Skeletal muscle cell (primary cell): ENCODE measurements around the gene AGAP1.
"Not testable (repeated sequence)": the region's sequence is repeated elsewhere in the genome, so short reads cannot be mapped to it uniquely, and the experiment has no call there.

Experiments
- DNase-seq: peaks from one replicate; pipeline ENCODE4 v3.0.0-alpha.2; 2010; ENCODE audit warnings: low read depth
- H3K4me3 ChIP-seq: 2 replicates; pipeline ENCODE4 v1.5.1; 2011; ENCODE audit warnings: low read depth, mild to moderate bottlenecking, control low read depth, low read length, moderate library complexity

The AGAP1 gene

DNA sequence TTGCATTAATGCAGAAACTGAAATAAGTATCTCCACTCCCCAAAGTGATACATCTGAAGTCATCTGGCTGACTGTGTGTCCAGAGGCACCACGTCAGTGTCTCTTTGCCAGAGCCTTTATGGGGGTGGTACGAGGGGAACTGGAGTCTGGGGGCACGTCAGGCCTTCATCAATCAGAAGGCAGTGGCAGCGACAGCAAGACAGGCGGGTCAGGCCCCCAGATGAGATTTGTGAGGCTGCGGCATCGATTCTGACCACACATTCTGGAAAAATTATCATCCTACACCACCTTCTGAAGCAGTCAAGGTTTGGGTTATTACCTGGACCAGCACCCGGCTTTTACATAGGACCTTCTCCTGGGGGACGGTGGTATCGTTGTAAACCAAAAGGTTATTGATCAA lies 450.7 kb downstream of the AGAP1 start:
- no peak overlapping the region for H3K4me3 ChIP-seq
- DNase-seq = no peak

DNA sequence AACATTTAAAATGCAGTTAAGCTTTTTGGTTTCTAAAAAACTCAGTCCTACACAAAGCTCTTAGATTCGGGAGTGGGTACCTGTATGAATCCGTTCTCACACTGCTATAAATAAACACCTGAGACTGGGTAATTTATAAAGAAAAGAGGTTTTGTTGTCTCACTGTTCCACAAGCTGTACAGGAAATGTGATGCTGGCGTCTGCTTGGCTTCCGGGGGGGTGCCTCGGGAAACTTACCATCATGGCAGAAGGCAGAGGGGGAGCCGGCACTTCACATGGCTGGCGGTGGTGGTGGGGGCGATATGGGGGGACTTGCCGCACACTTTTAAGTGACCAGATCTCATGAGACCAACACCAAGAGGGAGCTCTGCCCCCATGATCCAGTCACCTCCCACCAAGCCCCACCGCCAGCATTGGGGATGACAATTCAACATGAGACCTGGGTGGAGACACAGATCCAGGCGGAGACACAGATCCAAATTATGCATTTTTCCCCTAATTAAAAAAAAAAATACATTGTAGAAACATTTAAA lies 451.8 kb downstream of the AGAP1 start:
- no peak for DNase-seq
- no peak overlapping the region for H3K4me3 ChIP-seq

DNA sequence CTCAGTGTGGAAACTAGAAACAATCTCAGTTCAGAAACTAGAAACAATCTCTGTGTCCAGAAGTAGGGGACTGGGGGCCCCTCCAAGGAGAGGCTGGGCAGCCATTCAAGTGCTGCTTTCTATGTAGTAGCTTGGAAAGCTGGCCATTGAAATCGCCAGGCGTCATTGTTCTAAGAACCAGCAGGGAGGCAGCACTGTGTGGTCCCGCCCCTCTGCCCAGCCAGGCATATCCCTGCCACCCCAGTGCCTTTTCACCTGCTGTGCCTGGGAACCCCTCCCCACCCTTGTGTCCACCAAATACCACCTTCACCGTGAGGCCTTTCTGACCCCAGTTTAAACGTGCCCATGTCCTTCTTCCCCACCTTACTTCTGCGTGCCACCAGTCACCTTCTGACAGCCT lies 452.7 kb downstream of the AGAP1 start:
- no peak for DNase-seq
- H3K4me3 ChIP-seq = no peak overlapping the region

DNA sequence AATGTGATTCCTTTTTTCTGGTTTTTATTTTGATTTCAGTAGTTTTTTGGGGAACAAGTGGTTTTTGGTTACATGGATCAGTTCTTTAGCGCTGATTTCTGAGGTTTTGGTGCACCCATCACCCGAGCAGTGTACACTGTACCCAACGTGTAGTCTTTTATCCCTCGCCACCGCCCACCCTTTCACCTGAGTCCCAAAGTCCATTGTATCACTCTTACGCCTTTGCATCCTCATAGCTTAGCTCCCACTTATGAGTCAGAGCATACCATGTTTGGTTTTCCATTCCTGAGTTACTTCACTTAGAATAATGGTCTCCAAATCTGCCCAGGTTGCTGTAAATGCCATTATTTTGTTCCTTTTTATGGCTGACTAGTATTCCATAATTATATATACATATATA lies 453.2 kb downstream of the AGAP1 start:
- H3K4me3 ChIP-seq, DNase-seq: not testable (repeated sequence)

DNA sequence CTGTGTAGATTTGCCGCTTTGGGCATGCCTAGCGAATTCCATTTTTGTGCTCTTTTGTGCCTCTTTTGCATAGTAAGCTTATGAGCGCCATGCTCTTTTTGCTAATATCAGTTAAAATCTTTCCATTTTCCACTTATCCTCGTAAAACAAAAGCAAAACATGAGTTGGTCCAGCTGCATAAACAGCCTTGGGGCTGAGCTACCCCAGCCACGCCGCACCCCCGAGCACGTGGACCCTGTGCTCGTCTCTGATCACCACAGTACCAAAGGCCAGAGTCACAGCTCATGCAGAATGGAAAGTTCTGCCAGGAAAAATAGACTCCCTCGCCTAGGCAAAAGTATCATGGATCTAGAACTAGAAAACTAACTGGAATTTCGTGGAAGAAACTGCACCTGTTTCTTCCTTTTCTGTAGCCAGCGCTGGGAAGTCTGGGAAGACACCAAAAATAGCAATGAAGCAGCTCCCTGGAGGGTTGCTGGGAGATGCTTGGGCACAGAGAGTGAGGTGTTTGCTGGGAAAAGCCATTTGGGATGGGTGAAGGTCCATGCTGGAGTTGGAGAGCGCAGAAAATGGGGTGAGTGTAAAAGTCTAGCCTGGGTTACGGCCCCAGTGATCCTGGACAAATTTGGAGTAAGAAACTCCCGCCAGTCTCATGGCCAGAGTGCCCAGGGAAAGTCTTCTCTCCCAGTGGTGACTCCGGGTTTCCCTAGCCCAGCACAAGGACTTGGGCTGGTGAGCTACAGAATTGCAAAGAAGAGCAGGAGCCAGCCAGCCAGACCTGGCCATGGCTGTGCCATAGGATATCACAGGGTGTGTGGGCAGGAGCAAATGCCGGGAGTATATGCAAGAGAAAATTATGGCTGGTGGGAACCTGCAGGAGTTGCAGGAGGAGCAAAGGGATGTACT lies 456.0 kb downstream of the AGAP1 start:
- DNase-seq = no peak
- H3K4me3 ChIP-seq = no peak overlapping the region

DNA sequence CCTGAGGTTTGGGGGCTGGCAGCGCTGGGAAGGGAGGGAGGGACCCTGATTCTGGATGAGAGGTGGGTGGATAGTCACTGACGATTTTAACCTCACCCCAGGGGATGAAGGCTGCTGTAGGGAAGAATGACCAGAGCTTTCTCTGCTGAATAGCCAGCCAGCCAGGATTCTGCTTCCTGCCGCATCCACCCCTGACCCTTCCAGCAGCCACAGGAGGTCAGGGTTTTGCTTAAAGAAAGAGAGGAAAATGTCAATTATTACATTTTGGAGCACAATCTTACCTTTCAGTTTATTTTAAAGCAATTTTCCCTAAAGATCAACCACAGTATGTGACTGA lies 456.6 kb downstream of the AGAP1 start:
- no peak for DNase-seq
- no peak overlapping the region for H3K4me3 ChIP-seq

DNA sequence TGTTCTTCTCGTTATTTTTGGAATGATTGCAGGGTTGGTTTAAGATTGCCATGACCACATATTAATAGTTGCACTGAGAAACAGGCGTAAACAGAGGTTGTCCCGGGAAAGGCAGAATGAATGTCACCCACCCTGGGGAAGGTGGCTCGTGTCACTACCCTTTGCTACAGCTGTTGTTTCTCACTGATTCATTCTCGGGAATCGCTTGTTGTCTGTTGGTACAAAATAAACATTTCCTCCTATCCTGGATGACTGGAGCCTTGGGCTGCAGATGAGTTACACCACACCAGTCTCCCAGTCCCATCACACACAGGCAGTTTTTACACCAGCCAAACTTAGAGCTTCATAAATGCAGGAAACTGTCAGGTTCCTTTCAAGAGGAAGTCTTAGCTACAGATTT lies 457.6 kb downstream of the AGAP1 start:
- H3K4me3 ChIP-seq = no peak overlapping the region
- no peak for DNase-seq

DNA sequence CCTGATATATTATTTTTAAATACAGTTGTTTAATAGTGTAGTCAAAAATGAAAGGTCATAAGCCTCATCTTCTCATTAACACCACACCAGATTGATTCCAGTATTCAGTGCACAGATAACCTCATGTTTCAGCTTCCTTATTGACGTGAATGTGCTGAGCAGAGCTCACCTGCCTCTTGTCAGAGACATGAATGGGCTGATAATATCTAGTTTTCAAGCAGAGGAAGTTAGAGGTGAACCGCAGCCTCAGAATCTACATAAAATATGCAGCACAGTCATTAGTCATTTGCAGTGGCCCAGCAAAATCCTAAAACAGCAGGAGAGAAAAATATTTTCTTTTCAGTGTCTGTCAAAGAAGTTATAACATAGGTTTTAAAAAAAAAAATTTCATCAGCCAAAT lies 458.1 kb downstream of the AGAP1 start:
- DNase-seq = no peak
- no peak overlapping the region for H3K4me3 ChIP-seq

DNA sequence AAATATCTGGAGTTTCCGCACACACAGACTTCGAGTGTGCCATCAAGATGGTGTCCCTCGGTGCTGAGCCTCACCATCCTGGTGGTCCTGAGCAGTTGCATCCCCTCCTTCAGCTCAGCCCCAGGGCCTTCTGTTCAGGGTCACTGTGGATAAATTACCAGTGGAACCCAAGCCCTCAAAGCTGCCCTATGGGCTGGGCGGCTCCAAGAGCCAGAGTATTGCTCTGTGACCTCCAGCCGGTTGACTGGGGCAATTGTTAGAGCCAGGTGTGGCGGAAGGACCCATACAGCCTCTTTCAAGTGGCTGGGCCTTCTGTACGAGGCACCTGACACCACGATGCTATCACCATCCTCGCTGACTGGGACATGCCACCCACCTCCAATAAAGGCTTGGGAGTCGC lies 458.9 kb downstream of the AGAP1 start:
- DNase-seq = no peak
- H3K4me3 ChIP-seq = no peak overlapping the region

DNA sequence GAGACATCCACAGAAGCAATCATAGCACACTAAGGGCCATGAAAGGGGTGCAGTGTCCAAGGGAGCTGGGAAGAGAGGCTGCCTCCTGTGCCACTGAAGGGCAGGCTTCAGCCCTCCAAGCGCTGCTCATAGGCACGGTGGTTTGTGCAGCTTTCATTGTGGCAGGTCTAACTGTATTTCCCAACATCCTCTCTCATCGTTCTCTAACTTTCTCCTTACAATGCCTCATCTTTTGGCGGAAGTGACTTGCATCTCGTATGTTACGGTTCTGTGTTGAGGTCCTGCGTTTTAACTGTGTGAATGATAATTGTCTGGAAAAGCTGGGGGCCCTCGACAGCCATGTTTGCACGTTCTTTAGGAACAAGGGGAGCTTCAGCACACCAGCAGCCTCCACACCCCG lies 460.4 kb downstream of the AGAP1 start:
- H3K4me3 ChIP-seq = no peak overlapping the region
- no peak for DNase-seq

DNA sequence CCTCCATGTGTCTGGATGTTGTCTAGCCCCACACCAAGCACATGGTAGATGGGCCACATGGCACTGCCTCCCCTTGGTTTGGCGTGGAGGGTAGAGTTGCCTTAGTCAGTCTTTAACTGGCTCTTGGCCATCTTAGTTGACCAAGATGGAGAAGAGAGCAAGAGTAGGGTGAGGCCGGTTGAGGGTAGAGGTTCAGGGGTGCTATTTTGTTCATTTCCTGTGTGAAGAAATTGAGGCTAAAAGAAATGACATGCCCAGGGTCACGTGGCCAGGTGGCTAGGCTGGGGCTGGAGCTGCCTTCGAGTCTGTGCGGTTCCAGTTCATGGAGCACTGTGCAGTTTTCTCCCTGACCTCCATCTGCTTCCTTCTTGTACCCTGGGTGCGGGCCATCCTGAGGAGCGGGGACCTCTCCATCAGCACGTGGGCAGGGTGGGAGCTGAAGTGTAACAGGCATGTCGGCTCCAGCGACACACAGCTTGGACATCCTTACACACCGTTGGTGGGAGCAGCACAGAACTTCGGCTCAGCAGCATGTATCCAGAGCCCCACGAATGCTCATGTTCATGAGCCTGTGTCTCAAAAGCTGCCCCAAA lies 461.1 kb downstream of the AGAP1 start:
- H3K4me3 ChIP-seq = no peak overlapping the region
- no peak for DNase-seq

DNA sequence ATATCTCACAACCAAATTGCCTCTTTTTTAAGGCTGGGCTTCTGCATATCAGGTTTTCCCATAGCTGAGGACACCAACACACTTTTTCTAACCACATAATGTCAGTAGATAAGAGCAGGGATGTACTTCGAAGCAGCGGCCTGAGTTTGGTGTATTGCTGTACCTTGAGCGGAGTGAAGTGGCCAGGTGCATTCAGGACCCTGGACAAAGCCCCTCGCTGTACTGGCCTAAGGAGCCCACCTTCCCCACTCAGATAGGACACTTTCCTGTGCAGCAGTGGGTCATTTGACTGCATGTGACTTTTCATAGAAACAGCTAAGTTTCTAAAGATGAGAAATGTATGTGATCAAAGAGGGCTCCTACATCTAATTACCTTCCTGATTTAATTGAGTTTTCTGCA lies 461.8 kb downstream of the AGAP1 start:
- DNase-seq = no peak
- H3K4me3 ChIP-seq = no peak overlapping the region

DNA sequence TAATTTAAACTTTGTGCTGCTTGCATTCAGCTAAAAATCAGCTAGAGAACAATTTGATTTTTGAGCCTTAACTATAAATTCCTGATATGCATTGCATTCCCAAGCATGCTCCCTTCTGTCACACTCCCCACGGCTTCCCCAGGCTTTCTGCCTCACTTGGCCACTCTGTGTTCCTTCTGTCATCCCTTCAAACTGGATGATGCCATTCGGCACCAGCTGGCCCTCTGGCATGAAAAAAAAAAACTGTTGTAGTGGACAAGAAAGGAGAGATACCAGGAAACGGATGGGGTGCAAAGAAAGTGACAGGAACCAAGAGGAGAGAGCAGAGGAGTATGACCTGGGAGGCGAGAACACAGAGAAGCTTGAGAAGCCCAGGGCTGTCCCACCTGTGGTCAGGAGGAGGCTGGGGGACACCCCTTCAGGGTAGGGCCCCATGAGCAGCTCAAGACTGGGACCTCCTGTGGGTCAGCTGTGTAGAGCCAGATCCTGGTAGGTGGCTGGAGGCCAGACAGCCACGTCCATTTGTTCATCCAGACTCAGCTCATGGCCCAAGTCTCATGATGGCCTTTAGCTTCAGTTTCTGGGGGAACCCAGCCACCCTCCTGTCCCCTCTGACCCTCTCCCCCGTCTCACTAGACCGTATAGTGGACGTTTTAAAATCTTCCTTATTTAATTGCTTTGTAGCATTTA lies 462.6 kb downstream of the AGAP1 start:
- DNase-seq = no peak
- H3K4me3 ChIP-seq = no peak overlapping the region

DNA sequence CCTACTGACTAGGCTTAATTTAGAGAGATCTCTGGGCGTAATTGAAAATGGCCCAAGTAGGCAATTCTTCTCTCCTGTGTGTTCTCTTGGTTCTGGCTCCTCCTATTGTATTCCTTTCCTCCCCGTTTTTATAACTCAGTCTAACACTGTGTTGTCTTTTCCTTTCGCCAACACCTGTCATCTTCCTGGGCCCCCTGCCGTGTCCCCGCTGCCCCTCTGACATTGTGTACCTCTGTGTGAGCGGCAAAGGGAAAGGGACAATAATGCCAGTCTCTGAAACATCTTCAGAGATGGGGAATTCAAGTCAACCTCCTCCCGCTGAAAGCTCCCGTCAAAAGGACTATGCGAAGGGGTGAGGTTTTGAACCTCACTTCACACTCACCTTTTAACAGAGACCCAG lies 463.4 kb downstream of the AGAP1 start:
- DNase-seq = no peak
- no peak overlapping the region for H3K4me3 ChIP-seq

DNA sequence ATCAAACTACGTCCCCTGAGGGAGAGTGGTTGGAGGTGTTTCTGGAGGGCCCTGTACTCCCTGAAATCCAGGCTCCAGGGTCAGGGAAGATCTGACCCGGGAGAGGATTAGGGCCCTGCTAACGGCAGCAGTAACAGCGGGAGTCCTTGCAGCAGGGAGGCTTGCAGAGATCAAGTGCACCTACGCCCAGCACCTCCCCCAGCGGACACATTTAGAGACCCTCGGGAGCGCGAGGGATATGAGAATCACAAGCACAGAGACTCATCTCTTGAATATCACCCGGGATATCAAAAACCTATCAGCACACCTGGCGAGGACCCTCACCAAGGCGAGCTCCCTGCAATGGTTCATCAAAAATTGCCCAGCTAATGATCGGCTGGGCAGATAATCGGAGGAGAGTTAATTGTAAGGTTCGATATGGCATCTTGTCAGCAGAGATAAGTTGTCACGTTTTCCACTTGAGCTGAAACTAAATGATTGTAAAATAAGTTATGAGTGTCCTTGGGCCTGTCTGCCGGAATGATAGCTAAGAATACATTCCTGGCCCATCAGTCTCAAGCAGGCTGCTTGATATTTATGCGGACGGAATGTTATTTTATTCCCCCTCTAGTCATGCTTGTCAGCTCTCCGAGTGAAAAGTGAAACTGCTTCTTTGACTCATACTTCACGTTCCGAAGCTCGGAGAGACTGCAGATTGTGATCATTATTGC lies 464.5 kb downstream of the AGAP1 start:
- no peak for DNase-seq
- no peak overlapping the region for H3K4me3 ChIP-seq

DNA sequence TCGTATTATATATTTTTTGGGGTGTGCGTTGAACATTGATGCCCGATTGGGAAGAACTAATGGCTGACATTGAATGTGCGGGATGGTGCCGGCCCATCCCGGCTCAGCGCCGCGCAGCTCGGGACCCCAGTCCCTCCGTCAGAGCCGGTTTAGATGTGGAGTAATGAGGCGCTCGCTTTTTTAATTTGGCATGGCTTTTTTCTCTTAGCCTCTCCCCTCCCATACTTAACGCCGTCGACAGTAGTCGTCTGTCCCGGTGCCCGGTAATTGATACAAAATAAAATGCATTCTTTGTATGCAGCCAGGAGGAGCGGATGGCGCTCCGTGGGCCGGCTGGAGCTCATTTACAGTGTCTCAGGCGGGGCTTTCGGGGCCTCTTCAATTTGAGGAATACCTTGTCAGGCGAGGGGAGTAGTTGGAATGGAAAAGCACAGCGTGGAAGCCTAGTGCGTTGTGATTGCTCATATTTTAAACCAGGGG lies 465.1 kb downstream of the AGAP1 start:
- no peak overlapping the region for H3K4me3 ChIP-seq
- DNase-seq = no peak

DNA sequence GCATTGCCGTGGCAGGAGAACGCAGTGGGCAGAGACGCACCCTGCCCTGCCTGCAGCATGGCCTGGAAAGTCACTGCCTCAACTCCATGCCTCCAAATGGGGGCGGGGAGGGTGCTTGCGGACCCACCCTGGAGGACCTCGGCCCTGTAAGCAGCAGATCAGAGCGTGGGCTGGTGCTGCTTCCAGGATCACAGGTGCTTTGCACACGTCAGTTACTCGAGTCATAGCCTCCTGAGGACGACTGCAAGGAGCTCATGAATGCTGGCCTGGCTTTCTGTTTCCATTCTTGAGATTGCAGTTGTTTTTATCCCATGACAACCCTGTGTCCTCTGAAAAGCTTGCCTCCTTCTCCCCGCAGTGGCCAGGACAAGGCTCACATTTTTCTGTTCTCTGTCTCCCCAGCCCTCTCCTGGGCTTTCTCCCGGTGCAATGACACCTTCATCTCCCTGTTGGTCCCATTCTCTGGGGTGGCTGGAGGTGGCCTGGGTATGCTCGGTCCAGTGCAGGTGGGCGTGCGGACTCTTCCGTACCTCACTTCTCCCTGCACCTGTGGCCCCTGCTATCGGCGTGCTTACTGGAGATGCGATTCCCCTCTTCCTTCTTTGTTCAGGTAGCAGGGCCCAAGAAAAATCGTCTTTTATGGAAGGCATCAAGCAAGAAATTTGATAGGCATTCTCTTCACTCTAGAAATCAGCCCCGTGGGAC lies 466.3 kb downstream of the AGAP1 start:
- no peak for DNase-seq
- H3K4me3 ChIP-seq = no peak overlapping the region

DNA sequence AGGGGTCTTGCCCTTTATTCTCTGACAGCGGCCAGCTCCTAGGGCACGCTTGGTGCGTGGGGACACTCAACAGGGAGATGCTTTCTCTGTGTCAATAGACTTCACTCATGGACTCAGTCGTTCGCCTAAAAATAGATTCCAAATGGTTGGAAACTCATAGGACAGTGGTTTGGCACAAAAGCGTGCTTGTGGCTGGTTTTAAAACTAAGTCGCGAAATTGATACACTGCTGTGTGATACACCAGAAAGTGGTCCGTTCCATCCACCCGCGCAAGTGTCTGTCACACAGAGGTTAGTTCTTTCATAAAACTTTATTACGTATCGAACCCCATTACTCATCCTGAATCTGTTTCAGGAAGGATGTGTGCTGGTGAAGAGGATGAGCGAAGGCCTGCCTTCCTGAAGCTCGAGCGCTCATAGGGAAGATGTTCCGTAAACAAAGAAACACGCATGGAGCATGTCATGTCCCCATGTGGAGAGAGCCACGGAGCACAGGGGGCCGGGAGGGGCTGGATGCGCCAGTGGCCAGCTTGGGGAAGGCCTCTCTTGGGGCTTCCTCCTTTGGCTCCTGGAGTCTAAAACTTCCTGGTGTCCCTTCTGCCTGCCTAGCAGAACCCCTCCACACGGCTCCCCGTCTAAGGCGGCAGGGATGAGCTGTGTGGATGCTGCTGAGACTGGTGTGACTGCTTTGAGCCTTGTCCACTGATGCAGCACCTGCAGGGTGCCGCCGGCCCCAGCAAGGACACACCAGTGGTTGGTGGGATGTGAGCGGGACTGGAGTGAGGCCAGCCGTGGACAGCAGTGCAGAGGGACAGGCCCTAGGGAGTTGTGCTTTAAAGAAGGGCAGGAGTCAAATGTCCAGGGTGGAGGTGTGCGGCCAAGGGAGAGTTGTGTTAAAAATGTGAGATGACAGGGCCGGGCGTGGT lies 467.1 kb downstream of the AGAP1 start:
- no peak for DNase-seq
- no peak overlapping the region for H3K4me3 ChIP-seq
